Stimulated activated effector memory CD8-positive, alpha-beta T cell treated with anti-CD3 and anti-CD28 coated beads, Interleukin-12 subunit alpha, Interleukin-12 subunit beta, amount 100 ng/mL, for 72 hours (primary cell): ENCODE results near the gene SHROOM3.
"Not testable (repeated sequence)": the region's sequence is repeated elsewhere in the genome, so short reads cannot be mapped to it uniquely, and the experiment has no call there.

ENCODE experiments used
- ATAC-seq: fragments of 150-1000 bp; cut with Tn5 transposase; 2 replicates; pipeline ENCODE4 v1.10.0; 2021
- DNase-seq, 2 donors: peaks; one replicate each; pipeline ENCODE4 v3.0.0; 2021 to 2022; ENCODE audit warnings: low spot score in 2 of 2
- H3K27ac Mint-ChIP-seq: one replicate; pipeline ENCODE4 v1.8.0; 2022; ENCODE audit warnings: mild to moderate bottlenecking, mixed read lengths
- H3K36me3 Mint-ChIP-seq: one replicate; pipeline ENCODE4 v1.8.0; 2022; ENCODE audit warnings: mild to moderate bottlenecking, mixed read lengths
- H3K4me1 Mint-ChIP-seq: one replicate; pipeline ENCODE4 v1.8.0; 2022; ENCODE audit warnings: mixed read lengths
- H3K4me3 Mint-ChIP-seq: one replicate; pipeline ENCODE4 v1.8.0; 2022; ENCODE audit warnings: mild to moderate bottlenecking, mixed read lengths
- H3K9me3 Mint-ChIP-seq: one replicate; pipeline ENCODE4 v1.8.0; 2022; ENCODE audit warnings: mixed read lengths

The SHROOM3 gene

DNA sequence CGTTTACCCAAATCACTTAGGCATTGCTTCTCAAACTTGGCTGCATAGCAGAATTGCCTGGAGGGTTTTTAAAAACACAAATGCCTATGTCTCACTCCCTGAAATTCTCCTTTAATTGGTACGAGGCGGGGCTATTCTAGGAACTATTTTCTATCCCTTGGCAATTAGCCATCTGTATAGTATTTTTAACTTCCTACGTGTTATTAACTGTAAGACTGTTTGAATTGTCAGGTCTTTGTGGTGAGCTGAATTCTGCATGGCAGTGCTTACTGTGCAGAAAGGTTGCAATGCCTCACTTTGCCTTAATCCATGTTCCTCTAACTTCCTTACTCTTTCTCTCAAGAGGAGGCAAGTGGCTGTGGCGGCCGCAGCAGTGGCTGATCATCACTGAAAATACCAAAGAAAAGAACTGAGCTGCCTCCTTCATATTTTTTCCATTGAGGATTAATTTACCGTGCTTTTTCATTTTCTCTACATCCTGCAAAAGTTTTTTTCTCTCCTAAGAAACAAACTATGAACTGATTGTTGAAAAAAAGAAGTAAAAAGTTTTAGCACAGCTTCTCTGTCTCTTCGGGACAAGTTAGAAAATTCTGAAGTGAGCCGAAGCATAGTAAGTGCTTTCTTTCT lies at the start of gene SHROOM3:
Gene SHROOM3, plus strand, starts transcription at position 329 of the 627 bp plus-strand sequence. CDS start 824 bp downstream, outside the sequence.
- Mint-ChIP-seq H3K4me1 (no peaks in the 10 kb centered on the region), H3K27ac (no peak within 1 kb of the TSS), H3K36me3 (no peaks in the 10 kb centered on the region), H3K9me3 (no peaks in the 10 kb centered on the region), H3K4me3 (no peak within 1 kb of the TSS)
- ATAC-seq: no peak
- DNase-seq: no peak

DNA sequence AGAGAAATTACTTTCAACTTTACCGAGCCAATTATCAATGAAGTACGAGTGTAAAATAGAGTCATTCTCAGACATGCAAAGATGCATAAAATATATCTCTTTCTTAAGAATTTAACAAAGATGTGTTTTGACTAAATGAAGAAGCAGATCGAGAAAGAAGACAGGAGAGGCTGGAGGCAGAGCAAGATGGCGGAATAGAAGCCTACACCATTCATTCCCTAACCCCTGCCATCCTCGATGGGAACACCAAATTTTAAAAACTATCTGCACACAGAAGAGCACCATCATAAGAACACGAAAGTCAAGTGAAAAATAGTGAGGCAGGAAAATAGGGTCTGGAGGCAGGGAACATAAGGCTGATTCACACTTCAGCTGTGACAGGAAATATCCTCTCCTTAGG lies 49.1 kb upstream of the SHROOM3 start:
- no peak for DNase-seq
- H3K27ac Mint-ChIP-seq: no peak overlapping the region
- H3K4me3 Mint-ChIP-seq: no peak overlapping the region
- peaks cover 10% of the 10 kb centered on the region for H3K9me3 Mint-ChIP-seq
- no peak for ATAC-seq
- no peaks in the 10 kb centered on the region for H3K4me1 Mint-ChIP-seq
- H3K36me3 Mint-ChIP-seq: no peaks in the 10 kb centered on the region

DNA sequence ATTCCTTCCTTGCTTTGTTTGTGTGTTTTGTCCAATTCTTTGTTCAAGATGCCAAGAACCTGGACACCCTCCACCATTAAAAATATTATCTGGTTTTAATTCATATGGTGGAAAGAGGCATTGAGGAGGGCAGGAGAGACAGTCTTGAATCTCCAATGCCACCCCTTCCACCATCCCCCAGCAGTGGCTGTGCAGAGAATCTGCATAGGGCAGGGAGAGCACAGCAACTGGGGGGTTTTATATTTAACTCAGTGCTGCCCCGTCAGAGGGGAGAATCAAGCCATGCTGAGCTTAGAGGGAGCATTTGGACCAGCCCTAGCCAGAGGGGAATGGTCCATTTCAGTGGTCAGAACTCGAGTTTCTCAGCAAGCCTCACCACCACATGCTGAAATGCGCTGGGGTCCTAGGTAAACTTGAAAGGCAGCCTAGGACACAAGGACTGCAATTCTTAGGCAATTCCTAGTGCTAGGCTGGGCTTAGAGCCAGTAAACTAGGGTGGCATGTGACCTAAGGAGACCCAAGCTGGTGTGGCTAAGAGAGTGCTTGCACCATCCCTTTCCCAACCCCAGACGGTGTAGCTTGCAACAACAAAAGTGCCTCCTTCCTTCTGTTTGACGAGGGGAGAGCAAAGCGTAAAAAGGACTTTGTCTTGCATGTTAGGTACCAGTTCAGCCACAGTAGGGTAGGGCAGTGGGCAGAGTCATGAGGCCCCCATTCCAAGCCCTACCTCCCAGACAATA lies 48.3 kb upstream of the SHROOM3 start:
- Mint-ChIP-seq H3K4me3 (no peak overlapping the region), H3K27ac (no peak overlapping the region), H3K4me1 (no peaks in the 10 kb centered on the region), H3K9me3 (peaks cover 15% of the 10 kb centered on the region), H3K36me3 (no peaks in the 10 kb centered on the region)
- no peak for ATAC-seq
- DNase-seq: no peak

DNA sequence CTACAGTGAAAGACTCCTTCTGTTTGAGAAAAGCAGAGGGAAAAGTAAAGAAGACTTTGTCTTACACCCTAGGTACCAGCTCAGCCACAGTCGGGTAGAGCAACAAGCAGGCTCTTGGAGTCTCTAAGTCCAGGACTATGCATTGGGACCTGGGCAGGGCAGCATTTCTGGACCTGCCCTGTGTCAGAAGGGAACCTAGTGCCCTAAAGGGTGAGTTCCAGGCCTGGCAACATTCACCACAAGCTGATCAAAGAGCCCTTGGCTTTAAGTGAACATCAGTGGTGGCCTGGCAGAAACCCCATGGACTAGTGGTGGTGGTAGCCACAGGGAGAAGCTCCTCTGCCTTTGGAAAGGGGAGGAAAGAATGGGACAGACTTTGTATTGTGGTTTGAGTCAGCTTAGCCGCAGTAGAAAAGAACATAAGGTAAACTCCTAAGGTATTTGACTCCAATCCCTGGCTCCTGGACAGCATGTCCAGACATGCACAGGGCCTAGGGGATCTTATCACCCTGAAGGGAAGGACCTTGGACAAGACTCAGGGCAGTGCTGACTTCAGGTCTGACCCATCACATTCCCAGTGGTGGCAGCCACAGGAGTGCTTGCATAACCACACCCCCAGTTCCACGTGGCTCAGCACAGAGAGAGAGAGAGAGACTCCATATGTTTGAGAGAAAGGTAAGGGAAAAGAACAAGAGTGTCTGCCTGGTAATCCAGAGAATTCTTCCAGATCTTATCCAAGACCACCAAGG lies 46.7 kb upstream of the SHROOM3 start:
- Mint-ChIP-seq H3K4me3 (no peak overlapping the region), H3K27ac (no peak overlapping the region), H3K4me1 (no peaks in the 10 kb centered on the region), H3K36me3 (no peaks in the 10 kb centered on the region), H3K9me3 (peaks cover 15% of the 10 kb centered on the region)
- no peak for ATAC-seq
- no peak for DNase-seq

DNA sequence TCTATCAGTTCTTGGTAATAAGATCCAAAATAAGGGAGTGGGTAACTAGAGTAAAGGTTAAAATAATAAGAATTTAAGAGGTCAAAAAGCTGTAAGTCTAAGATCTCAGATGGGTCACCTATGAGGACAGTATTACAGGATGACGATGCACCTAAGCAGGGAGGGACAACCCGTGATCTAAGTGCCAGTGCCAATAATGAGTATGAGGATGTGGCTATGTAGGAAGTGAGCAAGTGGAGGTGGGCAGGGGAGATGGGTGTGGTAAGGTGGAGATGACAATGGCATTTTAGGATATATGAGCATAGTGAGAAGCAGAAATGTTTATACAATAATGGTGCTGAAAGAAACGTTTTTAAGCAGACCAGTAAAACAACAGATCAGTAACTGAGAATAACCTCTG lies 33.4 kb upstream of the SHROOM3 start:
- DNase-seq: no peak
- Mint-ChIP-seq H3K4me1 (no peaks in the 10 kb centered on the region), H3K27ac (no peak overlapping the region), H3K9me3 (peaks cover 5% of the 10 kb centered on the region), H3K36me3 (no peaks in the 10 kb centered on the region), H3K4me3 (no peak overlapping the region)
- ATAC-seq: peak; percentile 85

DNA sequence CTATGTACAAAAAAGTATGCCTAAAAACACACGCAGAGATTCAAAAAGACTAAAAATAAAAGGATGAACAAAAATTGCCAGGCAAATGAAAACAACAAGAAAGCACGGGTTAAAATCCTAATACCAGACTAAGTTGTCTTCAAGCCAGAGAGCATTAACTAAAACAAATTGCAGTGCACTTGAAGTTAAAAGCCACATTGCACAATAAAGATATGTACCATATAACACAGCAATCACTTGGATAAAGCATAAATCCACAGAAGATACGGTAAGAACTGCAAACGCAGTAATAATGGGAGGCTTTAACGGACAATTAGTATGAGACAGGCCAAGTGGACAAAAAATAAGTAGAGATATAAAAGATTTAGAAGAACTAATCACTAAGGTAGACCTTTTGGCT lies 28.9 kb upstream of the SHROOM3 start:
- DNase-seq (no peak), ATAC-seq (no peak)
- Mint-ChIP-seq H3K9me3 (no peaks in the 10 kb centered on the region), H3K36me3 (no peaks in the 10 kb centered on the region), H3K4me1 (no peaks in the 10 kb centered on the region), H3K27ac (no peak overlapping the region), H3K4me3 (no peak overlapping the region)

DNA sequence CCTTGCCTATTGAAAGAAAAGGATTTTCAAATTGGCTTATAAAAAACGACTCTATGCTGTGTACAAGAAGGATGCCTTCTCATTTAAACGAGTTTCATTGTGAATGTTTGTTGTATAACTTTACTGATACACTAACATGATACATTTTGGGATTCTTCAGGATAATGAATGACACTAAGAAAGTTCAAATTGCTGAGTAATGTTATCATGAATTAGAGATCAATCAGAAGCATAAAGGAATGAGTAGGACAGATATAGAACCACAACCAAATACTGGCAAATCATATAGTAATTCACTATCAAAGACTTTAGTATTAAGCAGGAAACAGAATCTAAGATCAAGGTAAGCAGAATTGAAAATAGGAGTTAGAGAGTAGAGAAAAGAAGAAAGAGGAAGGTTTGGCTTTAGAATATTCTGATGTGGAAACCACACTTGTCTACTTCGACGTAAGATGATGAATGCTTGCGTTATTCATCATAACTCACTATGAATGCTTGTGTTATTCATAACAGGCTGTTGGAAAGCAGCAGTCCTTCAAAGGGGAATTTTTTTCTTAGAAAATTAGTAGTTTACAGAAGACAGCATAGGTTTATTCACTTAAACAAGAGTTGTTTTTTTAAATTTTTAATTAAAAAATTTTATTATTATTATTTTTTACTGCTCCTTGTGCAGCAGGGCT lies 27.4 kb upstream of the SHROOM3 start:
- no peaks in the 10 kb centered on the region for H3K9me3 Mint-ChIP-seq
- no peak overlapping the region for H3K4me3 Mint-ChIP-seq
- H3K27ac Mint-ChIP-seq: no peak overlapping the region
- H3K36me3 Mint-ChIP-seq: no peaks in the 10 kb centered on the region
- H3K4me1 Mint-ChIP-seq: no peaks in the 10 kb centered on the region
- DNase-seq: no peak
- peak; percentile 94 for ATAC-seq

DNA sequence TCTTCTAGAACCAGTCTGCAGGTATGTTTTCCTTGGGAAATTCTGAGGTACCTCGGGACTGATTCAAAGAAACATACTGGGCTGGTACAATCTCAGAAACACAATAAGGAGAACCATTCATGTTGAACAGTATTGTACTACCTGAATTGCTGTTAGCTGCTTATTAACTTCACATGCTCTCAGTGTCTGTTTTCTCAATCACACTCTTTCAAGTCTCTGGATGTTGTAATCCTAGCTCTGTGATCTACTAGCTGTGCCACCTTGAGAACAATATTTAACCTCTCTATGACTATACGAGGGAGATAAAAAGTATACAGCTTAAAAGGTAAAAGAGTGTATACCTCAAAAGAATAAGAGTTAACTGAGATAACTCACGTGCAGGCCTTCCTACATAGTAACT lies 24.4 kb upstream of the SHROOM3 start:
- Mint-ChIP-seq H3K9me3 (no peaks in the 10 kb centered on the region), H3K4me3 (no peak overlapping the region), H3K36me3 (no peaks in the 10 kb centered on the region), H3K27ac (no peak overlapping the region), H3K4me1 (no peaks in the 10 kb centered on the region)
- ATAC-seq (no peak), DNase-seq (no peak)

DNA sequence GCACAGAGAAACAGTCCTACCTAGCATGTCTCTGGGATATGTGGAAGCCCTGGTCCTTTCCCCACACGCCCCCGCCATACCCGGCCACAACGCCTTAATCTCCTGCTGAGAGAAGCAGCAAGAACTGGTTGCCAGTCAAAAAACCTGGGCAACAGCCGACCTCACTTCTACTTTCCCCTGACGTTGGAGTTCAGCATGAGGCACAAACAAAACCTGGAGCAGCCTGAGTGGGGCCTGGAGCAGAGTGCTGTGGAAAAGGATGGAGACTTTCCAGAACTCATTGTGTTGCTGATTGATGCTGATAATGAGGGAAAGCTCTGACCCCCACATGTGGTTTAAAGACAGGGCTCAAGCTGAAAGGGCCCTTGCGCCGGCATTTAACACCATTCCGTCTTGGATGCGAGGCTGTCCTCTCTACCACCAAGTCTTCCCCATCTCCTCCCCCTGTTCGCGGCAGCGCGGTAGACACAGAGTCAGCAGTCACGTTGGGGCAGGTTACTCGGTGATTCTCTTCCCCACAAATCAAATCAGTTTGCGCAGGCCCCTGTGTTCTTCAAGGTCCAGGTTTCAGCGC lies 14.8 kb upstream of the SHROOM3 start:
- DNase-seq (no peak), ATAC-seq (no peak)
- Mint-ChIP-seq H3K9me3 (no peaks in the 10 kb centered on the region), H3K4me3 (peak overlapping the region; percentile 45), H3K27ac (no peak overlapping the region), H3K36me3 (no peaks in the 10 kb centered on the region), H3K4me1 (peaks cover 6% of the 10 kb centered on the region)

DNA sequence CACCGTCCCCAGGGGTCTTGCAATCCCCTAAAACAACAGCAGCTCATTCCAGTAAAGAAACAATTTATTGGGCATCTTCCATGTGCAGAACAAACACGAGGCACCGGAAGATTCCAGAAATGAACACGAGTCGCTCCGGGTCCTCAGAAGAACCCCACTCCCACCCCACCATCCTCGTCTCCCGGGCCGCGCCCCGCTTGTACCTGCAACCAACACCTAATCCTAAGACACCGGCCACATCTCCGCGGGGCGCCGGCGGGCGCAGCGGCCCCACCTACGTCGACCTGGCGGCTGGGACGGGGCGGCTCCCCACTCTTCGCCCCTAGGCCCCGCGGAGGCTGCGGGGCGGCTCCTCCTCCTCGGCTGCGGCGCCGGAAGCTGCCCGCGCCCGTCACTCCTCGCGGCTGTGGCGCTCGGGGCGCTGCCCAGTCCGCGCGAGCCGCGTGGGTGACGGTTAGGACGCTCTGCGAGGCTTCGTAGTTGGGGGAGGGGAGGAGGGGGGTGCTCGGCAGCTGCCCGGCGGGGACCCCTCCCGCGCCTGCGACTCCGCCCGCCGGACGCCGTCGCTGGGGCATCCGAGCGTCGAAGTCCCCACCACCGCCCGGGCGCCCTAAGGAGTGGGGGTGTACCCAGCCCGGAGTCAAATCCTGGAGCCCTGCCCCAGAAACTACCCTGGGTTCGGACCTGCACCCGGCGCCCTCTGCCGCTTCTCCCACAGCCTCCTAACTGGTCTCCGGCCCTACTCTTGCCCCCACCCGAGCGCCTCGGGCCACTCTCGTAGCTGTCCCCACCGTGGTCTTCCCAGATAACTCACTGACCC lies 14.1 kb upstream of the SHROOM3 start, which contains the start of gene CCDC158:
Gene CCDC158, minus strand, starts transcription at position 380 of the 820 bp plus-strand sequence. CDS start 17,934 bp downstream, outside the sequence.
- Mint-ChIP-seq H3K4me3 (peak within 1 kb of the TSS; percentile 45), H3K4me1 (peaks cover 6% of the 10 kb centered on the region), H3K27ac (no peak within 1 kb of the TSS), H3K36me3 (no peaks in the 10 kb centered on the region), H3K9me3 (no peaks in the 10 kb centered on the region)
- ATAC-seq: peak; percentile 65
- no peak for DNase-seq

DNA sequence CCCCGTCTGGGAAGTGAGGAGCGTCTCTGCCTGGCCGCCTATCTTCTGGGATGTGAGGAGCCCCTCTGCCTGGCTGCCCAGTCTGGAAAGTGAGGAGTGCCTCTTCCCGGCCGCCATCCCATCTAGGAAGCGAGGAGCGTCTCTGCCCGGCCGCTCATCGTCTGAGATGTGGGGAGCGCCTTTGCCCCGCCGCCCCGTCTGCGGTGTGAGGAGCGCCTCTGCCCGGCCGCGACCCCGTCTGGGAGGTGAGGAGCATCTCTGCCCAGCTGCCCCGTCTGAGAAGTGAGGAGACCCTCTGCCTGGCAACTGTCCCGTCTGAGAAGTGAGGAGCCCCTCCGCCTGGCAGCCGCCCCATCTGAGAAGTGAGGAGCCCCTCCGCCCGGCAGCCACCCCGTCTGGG lies 11.9 kb upstream of the SHROOM3 start:
- H3K27ac Mint-ChIP-seq, H3K4me3 Mint-ChIP-seq, H3K36me3 Mint-ChIP-seq: not testable (repeated sequence)

DNA sequence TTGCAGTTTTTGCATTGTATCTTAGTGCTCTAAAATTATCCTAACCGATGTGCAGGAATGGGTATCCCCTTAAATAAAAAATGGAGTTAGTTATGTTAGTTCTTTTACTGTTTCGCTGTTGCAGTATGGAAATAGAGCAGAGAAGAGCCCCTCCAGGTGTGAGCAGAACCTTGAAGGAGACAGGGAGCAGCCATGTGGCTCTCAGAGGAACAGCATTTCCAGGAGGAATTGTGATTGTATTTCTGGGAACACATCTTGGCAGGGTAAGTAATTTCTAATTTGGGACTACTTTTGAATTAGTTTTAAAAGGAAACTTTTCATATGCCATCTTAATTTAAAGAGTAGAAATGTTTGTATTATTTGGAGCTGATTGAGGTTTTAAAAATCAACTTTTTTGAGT lies 8.8 kb upstream of the SHROOM3 start:
- no peak for DNase-seq
- no peaks in the 10 kb centered on the region for H3K36me3 Mint-ChIP-seq
- H3K9me3 Mint-ChIP-seq: no peaks in the 10 kb centered on the region
- H3K4me1 Mint-ChIP-seq: peaks cover 6% of the 10 kb centered on the region
- no peak overlapping the region for H3K4me3 Mint-ChIP-seq
- ATAC-seq: no peak
- no peak overlapping the region for H3K27ac Mint-ChIP-seq

More for the DNA sequence above, 11.9 kb upstream of the SHROOM3 start:
- not testable (repeated sequence) for DNase-seq, H3K4me1 Mint-ChIP-seq, ATAC-seq, H3K9me3 Mint-ChIP-seq

DNA sequence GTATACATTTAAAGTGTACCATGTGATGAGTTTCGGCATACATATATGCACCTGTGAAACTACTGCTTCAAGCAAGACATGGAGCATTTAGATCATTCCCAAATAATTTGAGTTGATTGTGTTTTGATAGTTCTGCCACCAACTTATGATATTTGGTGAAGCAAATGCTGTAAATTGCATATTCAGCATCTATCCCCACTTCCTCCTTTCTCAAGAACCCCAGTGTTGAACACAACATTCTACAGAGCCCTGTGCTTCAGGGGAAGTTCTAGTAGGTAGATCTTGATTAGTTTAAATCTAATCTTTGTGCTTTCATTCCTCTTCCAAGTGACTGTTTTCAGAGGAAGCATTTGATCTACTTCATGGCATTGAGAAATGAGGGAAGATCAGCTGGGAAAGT lies 5.4 kb upstream of the SHROOM3 start:
- H3K4me3 Mint-ChIP-seq: no peak overlapping the region
- no peak for DNase-seq
- ATAC-seq: no peak
- H3K4me1 Mint-ChIP-seq: no peaks in the 10 kb centered on the region
- no peaks in the 10 kb centered on the region for H3K36me3 Mint-ChIP-seq
- H3K9me3 Mint-ChIP-seq: no peaks in the 10 kb centered on the region
- no peak overlapping the region for H3K27ac Mint-ChIP-seq
